HG02798 (cell line): Measurements from ENCODE around the gene SRPK2.

Experiments
- ATAC-seq: cut with Tn5 transposase; IDR thresholded peaks from one replicate; pipeline ENCODE4 v1.9.1; 2021; ENCODE audit warnings: mild to moderate bottlenecking; ENCODE audit not compliant: unreplicated experiment, poor library complexity

Gene SRPK2

DNA sequence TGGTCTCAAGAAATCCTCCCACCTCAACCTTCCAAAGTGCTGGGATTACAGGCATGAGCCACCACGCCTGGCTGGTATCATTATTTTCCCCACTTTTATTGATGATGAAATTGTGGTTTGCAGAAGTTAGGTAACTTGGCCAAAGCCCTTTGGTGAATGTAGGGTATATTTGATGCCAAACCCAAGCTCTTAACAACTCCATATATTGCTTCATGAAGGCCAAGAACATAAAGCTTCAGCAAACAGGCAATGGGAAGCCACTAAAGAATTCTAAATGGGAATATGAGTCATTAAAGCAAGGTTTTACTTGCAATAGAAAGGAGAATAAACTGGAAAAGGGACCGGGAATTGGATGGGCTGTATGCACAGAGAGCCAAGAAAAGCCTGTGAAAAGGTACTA is 232.0 kb downstream of the SRPK2 start:
- no peak for ATAC-seq

DNA sequence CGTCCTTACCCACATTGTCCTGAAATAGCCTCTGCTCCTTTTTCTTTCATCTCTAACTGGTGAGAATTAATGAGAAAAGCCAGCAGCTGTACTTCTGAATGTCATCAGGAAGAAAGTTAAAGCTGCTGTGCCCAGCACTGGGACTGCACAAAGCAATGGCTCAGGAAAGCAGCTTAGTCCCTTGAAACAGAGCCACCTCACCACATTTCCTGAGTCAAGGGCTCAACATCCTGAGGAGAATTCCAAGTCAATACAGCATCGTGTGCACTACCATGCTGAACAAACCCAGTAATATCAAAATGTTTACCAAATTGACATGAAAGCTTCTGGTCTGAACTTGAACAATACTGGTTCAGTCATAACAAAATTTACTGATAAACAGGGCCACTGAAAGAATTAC is 234.6 kb downstream of the SRPK2 start:
- ATAC-seq = no peak

GRCh38 chr7:105153531-105153930 is 235.2 kb downstream of the SRPK2 start:
- no peak for ATAC-seq

GRCh38 chr7:105151152-105151551 is 237.6 kb downstream of the SRPK2 start:
- no peak for ATAC-seq

DNA sequence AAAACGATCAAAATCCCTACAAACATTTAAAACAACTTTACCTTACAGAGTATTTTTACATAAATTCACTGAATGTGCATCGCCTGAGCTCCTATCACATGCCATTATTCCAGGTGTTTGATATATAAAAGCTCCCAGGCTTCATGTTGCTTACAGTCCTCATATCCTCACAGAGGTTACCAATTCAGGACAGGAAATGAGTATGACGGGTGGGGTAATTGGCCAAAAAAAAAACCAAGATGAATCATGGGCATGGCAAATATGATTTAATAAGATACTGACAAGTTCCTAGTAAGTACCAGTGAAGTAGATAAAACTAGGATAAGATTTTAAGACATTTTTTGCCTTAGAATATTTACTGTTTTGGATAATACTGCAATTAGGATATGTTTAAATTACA is 238.9 kb downstream of the SRPK2 start:
- no peak for ATAC-seq

GRCh38 chr7:105141068-105141467 is 247.7 kb downstream of the SRPK2 start:
- no peak for ATAC-seq

DNA sequence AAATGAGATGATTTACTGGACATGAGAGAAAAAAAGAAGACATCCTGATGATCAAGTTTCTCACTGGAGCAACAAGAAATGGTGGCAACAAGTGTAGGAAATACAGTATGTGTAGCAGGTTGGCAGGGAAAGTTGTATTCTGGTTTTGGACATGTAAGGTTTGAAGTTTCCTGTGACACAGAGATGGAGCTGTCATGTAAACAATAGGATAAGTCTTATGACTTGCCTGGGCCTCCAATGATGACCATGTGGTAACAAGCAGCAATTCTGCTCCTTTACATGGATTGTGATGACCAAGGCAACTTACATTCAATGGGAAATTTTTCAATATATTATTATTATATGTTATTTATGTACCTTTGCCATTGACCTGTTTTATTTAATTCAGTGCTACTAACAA is 249.3 kb downstream of the SRPK2 start:
- no peak for ATAC-seq

DNA sequence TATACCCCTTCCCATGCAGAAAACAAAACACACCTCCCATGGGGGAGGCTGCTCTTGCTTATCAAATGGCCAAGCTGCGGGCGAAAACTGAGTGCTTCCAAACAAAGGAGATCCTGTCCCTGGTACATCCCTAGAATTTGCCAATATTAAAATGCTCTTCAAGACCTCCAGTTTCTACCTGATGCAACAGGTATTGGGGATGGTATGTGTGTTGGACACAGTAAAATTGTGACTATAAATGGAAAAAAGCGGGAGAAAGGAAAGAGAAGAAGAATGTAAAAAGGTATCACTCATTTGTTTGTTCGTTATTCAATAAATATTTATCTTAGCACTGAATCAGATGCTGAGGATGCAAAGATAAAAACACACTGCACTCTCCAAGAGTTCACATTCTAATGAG is 250.8 kb downstream of the SRPK2 start:
- ATAC-seq = no peak

DNA sequence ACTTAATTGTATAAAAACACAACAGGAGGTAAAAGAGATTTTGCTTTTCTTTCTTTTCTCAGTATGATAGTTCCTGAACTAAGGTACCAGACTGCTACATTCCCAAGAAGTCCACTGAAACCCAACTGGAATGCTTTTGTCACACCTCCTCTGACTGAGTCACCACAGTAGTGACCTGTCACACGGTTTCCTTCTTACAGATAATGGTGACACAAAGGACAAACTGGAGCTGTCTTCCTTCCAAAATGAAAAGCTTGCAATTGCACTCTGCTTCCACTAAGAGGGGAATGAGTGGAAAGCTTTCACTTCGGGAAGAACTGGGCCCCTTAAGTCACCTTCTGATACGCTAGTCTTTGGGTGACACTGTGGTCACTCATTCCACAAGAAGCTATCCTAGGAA is 252.5 kb downstream of the SRPK2 start:
- ATAC-seq = no peak

DNA sequence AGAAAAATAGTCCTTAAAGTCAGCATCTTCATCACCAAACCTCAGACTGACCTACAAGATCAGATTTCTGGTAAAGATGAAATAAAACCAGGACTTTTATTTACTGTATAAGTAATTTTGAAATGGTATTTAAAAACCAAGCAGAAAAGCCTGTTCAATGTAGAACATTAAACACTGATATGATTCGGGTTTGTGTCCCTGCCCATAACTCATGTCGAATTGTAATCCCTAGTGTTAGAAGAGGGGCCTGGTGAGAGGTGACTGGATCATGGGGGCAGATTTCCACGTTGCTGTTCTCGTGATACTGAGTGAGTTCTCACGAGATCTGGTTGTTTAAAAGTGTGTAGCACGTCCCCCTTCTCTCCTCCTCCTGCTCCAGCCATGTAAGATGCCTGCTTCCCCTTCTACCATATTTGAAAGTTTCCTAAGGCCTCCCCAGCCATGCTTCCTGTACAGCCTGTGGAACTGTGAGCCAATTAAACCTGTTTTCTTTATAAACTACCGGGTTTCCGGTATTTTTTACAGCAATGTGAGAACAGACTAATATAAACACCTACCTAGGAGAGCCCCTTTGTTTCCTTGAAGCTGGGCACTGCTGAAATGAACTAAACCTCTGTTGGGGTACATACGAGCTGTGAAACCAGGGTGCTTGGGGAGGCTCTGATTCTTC is 254.6 kb downstream of the SRPK2 start:
- no peak for ATAC-seq

GRCh38 chr7:105133358-105133757 is 255.4 kb downstream of the SRPK2 start:
- no peak for ATAC-seq

DNA sequence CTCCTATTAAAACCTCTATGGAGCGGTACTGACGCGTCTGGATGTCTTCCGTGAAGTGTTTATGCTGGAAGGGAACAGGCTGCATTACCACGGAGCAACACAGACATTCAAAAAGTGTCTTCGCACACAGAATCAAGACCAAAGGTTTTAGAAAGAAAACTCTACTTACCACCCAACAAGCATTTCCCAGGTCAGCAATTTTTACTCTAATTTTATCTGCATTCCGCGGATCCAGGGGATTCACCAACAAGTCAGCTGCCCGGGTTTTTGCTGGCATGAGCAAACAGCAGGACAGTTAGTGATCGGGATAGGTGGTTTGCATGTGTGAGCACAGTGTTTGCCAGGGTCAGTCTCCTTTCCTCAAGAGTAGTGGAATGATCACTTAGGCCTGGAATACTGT is 255.9 kb downstream of the SRPK2 start:
- no peak for ATAC-seq

GRCh38 chr7:105132335-105132734 is 256.4 kb downstream of the SRPK2 start:
- no peak for ATAC-seq

DNA sequence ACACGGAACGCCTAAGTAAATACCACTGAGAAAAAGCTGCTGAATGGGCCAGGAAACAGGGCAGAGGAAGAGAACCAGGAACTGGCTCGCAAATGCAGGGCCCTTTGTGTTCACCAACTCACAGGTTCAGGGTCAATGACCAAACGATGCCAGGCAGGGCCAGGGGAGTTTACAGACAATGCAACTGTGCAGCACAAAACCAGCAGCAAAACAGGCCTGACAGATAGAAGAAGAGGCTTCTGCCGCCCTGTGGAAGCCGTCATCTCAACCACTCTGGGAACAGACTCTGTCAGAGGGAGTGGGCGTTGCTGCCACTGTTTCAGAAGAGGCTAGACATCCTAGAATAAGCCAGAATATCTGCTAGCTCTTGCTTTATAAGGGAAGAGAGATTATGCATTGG is 256.8 kb downstream of the SRPK2 start:
- ATAC-seq = no peak

GRCh38 chr7:105131033-105131656 is 257.6 kb downstream of the SRPK2 start:
- peak; percentile 78 for ATAC-seq

- no peak for ATAC-seq
Observed at GRCh38 chr7:105130580-105130979, 258.1 kb downstream of the SRPK2 start.

- ATAC-seq = no peak
Observed at GRCh38 chr7:105130048-105130447, 258.7 kb downstream of the SRPK2 start.

DNA sequence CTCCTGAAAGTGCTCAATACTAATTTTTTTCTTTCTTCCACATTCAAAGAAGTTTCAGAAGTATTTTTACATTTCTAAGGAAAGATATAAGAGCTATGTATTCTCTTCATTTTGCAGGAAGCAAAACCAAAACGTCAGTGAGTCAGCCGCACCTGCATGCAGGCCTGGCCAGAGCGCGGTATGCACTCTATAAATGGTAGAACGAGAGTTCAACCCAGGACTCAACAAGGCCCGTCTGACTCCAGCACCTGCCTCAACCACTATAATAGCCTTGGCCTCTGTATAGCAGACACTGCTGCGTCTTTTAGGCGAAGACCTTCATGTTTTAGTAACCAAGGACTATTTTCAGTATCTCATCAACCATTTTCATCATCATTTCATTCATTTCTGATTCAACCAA is 261.5 kb downstream of the SRPK2 start:
- ATAC-seq = no peak

DNA sequence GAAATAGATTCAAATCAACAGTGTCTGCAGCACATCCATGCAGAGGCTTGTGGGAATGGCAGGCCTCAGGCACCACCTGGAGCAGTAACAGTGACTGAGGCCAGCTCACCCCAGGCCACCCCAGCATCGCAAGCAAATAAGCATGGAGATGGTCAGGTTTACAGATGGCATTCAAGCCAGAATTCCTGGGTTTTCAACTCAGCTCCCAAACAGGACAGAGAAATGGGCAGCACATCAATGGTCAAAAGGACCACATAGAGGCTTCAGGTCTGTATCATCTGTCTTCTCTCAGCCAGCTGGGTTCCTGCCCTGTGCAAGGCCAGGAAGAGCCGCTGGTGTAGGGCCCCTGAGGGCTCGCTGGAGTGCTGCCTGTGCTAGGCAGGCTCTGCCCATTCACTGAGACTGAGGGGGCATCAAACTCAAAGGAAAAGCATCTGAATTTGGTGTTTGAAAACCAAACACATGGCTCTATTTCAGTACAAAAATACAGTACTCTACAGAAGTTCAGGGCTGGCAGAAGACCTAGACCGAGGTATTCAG is 262.2 kb downstream of the SRPK2 start:
- no peak for ATAC-seq

DNA sequence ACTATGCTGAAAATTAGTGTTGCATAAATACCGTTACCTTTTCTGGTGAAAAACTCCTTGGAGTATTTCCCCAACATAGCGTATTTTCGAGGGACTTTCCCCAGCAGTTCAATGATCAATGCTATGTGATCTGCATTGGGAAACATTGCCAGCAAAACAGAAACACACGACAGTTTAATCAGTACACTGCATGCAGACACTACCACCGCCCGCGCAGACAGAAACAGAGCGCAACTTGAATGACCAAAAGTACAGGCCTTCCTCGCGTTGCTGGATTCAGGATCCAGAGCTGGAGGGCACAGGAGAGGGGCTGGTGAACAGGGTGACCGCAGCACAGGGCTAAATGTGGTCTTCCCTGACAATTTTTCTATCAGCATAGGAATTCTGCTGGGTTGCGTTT is 263.0 kb downstream of the SRPK2 start:
- no peak for ATAC-seq

GRCh38 chr7:105122619-105123018 is 266.1 kb downstream of the SRPK2 start:
- ATAC-seq = no peak
